LNCAP (cell line): ENCODE results near the gene PLCL1.

Source experiments
- CTCF ChIP-seq: fragments of 450-650 bp; IDR thresholded peaks from 2 replicates; pipeline ENCODE4 v1.5.1; 2017; ENCODE audit warnings: mild to moderate bottlenecking

PLCL1 gene

GRCh38 chr2:198072655-198073054, 268.3 kb downstream of the PLCL1 start:
- no peak for TF ChIP-seq CTCF

GRCh38 chr2:198073253-198073652, 268.9 kb downstream of the PLCL1 start:
- TF ChIP-seq CTCF, result no peak

GRCh38 chr2:198077477-198077876, 273.1 kb downstream of the PLCL1 start:
- no peak for TF ChIP-seq CTCF

GRCh38 chr2:198080879-198081765, 276.7 kb downstream of the PLCL1 start:
- TF ChIP-seq CTCF, result no peak

- TF ChIP-seq CTCF, result no peak
Observed at GRCh38 chr2:198084156-198084555, 279.8 kb downstream of the PLCL1 start.

- TF ChIP-seq CTCF, result no peak
Observed at GRCh38 chr2:198096002-198096401, 291.6 kb downstream of the PLCL1 start.

- no peak for TF ChIP-seq CTCF
Observed at GRCh38 chr2:198096965-198097364, 292.6 kb downstream of the PLCL1 start.
